Fibroblast of mammary gland (primary cell): Measurements from ENCODE around the gene DAPK1.

ENCODE experiments used
- DNase-seq: peaks from one replicate; pipeline ENCODE4 v3.0.0-alpha.2; 2010; ENCODE audit warnings: low read depth
- H3K4me3 ChIP-seq: 2 replicates; pipeline ENCODE4 v1.5.1; 2011; ENCODE audit warnings: low read depth, mild to moderate bottlenecking, low read length, moderate library complexity; ENCODE audit not compliant: control insufficient read depth
- TF ChIP-seq, protein P1 (sequence below): conservative IDR thresholded peaks from 2 replicates; pipeline ENCODE4 v1.5.1; 2011; ENCODE audit warnings: low read depth, low read length, inconsistent platforms; ENCODE audit not compliant: control insufficient read depth, insufficient read depth

Gene DAPK1

DNA sequence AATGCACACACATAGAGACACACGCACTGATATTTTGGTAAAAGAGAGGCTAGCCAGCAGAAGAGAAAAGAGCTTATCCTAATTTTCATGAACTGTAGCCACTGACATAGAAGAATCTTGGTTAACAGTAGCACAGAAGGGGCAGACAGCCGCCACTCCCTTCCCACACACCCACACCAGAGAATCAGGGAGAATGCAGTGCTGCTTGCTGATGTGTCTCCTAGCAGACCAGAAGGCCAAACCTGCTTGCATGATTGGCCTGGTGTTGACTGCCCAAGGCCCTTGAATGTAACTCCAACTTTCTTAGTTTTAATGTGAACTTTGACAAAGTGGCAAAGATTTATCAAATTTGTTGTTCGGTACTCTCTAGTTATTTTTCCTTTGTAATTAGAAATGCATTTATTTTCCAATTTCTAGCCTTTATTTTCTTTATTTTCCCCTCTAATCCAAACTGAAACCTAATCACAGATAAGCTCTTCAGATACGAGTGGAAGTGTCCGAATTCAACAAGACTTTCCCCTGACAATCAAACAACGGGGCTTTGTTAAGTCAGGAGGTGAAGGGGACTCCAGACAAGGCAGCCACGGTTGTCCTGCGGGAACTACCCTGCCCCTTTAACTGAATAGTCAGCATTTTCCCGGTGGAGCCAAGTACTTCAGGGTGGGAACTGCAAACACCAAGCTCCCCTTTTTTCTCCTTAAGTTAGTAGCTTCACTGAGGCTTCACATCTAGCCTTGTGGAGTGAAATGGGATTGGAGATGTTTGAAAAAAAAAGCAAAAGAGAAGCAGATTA is 146.3 kb downstream of the DAPK1 start:
- H3K4me3 ChIP-seq = no peak overlapping the region
- DNase-seq = no peak
- TF ChIP-seq, protein P1, sequence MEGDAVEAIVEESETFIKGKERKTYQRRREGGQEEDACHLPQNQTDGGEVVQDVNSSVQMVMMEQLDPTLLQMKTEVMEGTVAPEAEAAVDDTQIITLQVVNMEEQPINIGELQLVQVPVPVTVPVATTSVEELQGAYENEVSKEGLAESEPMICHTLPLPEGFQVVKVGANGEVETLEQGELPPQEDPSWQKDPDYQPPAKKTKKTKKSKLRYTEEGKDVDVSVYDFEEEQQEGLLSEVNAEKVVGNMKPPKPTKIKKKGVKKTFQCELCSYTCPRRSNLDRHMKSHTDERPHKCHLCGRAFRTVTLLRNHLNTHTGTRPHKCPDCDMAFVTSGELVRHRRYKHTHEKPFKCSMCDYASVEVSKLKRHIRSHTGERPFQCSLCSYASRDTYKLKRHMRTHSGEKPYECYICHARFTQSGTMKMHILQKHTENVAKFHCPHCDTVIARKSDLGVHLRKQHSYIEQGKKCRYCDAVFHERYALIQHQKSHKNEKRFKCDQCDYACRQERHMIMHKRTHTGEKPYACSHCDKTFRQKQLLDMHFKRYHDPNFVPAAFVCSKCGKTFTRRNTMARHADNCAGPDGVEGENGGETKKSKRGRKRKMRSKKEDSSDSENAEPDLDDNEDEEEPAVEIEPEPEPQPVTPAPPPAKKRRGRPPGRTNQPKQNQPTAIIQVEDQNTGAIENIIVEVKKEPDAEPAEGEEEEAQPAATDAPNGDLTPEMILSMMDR = no peak

DNA sequence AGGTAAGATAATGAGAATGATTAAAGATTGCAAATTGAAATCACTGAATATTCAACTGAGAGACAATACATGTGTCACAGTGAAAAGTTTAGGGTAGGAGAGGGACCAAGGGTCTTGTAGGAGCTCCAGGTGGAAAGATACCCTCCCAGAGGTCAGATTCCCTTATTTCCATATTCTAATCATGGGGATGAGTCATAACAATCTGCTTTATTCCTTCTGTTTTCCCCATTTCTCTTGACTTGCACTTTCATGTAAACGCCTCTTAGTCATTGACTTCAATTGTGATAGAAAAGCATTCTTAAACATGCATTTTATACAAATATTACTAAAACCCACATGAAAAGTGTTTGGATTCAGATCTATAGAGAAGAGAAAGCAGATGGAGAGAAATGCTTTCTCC is 147.0 kb downstream of the DAPK1 start:
- TF ChIP-seq, protein P1 = no peak
- no peak for DNase-seq
- H3K4me3 ChIP-seq = no peak overlapping the region

DNA sequence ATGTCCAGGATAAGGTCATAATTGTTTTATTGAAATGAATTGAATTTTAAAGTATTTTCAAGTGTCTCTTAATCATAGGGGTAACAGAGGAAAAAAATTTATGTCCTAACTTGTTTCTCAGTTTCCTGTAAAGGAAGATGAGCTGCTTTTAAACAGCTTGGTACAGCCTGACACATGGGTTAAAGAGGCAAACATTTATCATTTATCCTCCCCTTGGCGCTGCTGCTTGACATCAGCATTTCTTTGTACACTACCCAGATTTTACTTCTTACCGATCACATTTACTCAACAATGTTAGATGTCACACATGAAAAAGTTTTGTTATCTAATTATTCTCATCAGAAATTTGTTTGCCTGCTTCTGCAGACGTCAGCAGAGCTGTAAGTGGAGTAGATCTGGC is 148.9 kb downstream of the DAPK1 start:
- TF ChIP-seq, protein P1 = no peak
- no peak for DNase-seq
- H3K4me3 ChIP-seq = no peak overlapping the region

DNA sequence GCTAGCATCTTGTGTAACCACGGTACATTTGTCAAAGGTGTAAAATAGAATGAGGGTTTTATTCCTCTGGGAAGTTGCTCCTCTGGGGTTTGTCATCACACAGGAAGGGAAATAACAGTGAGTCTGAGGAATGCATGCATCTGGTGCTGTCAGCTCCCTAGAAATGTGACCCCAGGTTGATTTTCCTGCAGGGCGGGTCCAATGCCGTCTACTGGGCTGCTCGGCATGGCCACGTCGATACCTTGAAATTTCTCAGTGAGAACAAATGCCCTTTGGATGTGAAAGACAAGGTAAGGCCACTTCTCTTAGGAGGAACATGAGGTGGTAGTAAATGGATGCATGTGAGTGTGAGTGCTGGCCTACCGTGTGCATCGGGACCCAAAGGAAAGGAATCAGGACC is 149.4 kb downstream of the DAPK1 start:
- TF ChIP-seq, protein P1 = no peak

DNA sequence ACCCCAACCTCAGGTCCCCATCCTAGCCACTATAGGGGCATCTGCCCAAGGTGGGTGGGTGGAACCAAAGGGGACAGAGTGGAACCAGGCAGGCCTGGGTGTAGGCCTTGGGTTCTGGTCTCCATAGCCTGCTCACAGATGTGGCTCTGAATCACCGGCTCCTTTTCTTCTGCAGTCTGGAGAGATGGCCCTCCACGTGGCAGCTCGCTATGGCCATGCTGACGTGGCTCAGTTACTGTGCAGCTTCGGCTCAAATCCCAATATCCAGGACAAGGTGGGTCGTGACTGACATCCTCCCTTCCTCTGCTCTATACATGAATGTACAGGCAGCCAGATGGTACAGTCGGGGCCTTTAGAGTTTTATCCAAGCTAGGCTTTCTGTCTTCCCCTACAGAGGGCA is 150.9 kb downstream of the DAPK1 start:
- no peak overlapping the region for H3K4me3 ChIP-seq
- DNase-seq = no peak
- TF ChIP-seq, protein P1 = no peak

More for the DNA sequence above, 149.4 kb downstream of the DAPK1 start:
- no peak for DNase-seq
- no peak overlapping the region for H3K4me3 ChIP-seq

DNA sequence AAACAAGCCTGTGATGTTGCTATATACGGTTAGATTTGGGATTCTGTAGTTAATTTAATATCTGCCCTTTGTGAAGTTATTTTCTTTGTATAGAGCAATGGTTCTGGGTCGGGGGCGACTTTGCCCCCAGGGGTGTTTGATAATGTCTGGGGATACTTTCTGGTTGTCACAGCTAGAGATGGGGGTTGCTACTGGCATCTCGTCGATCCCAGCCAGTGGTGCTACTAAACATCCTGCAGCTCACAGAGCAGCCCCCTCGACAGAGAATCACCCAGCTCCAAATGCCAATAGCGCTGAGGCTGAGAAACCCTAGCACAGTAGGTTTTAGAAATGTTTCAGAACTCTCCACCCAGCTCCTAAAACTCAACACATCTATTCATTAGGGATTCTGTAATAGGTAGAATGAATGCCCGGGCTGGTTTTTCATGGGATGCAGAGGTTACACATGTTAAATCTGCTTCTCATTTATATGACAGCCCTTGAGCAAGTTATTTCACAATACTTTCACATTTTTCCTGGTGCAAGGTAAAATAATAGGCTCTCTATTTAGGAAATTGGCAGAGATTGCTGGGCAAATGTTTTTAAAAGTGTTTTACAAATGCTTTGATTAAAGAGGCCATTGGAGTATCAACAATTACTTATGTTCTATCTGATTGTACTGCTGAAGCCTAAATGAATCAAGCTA is 153.1 kb downstream of the DAPK1 start:
- H3K4me3 ChIP-seq = no peak overlapping the region
- DNase-seq = no peak
- TF ChIP-seq, protein P1 = no peak
